Activated naive CD4-positive, alpha-beta T cell treated with anti-CD3 and anti-CD28 coated beads, Interleukin-2, amount 50 U/mL, for 72 hours (primary cell): ENCODE data around the gene LBP. TPM values are rescaled to one million over a fixed set of nuclear protein-coding genes. Genes with fewer than 3 reads are reported as not detected.

Experiments
- total RNA-seq, 2 donors: library from RNA; stranded (reverse); gene quantifications; one replicate each; pipeline ENCODE4 v1.2.3, GENCODE V29; 2022

LBP gene
- total RNA-seq, 2 donors from 2014 or later = not detected

Other genes with a start within 250 kb of the LBP start
- under 1 TPM in 1 of 2 donors, not detected in 1; 0.10 TPM for gene TGM2, start 181.2 kb upstream of the LBP start, total RNA-seq
- gene KIAA1755, start 85.7 kb upstream of the LBP start, total RNA-seq = not detected
- not detected for gene BPI, start 42.3 kb upstream of the LBP start, total RNA-seq
- gene SNHG17, start 88.8 kb downstream of the LBP start, total RNA-seq = 100 to 1,000 TPM in 1 of 2 donors, 10 to 100 TPM in 1; 72.3 to 102 TPM
- gene RALGAPB, start 126.4 kb downstream of the LBP start, total RNA-seq = 10 to 100 TPM; 27.0 to 32.4 TPM
- gene ADIG, start 234.7 kb downstream of the LBP start, total RNA-seq = not detected